Activated gamma-delta T cell (primary cell): ENCODE results near the gene SVIL.
A peak's percentile ranks its signal among the peaks of the same experiment; 100 is the strongest.

Experiments
- DNase-seq: peaks from one replicate; lab custom pipeline; 2025; lab: John Stamatoyannopoulos, UW

SVIL gene

GRCh38 chr10:29415876-29416275 is 218.9 kb downstream of the SVIL start:
- DNase-seq: no peak

GRCh38 chr10:29414501-29414900 is 220.3 kb downstream of the SVIL start:
- no peak for DNase-seq

GRCh38 chr10:29412485-29412884 is 222.3 kb downstream of the SVIL start:
- DNase-seq: no peak

- no peak for DNase-seq
Measured at GRCh38 chr10:29411666-29412315, 223.0 kb downstream of the SVIL start.

GRCh38 chr10:29409241-29410054 is 225.3 kb downstream of the SVIL start:
- DNase-seq: peak; percentile 16

- no peak for DNase-seq
Measured at GRCh38 chr10:29408847-29409240, 225.9 kb downstream of the SVIL start.
